HFF-Myc (cell line): ENCODE data around the gene CYSLTR2.

ENCODE experiments used
- DNase-seq: peaks from one replicate; pipeline ENCODE4 v3.0.0-alpha.2; 2011; ENCODE audit warnings: low read depth; ENCODE audit errors: extremely low read depth
- H3K4me3 ChIP-seq: replicated peaks from 2 replicates; pipeline ENCODE4 v1.5.1; 2011; ENCODE audit warnings: low read depth, mild to moderate bottlenecking, control low read depth, low read length
- TF ChIP-seq, protein P1 (sequence below): IDR thresholded peaks from 2 replicates; pipeline ENCODE4 v1.5.1; 2012; ENCODE audit warnings: mild to moderate bottlenecking, low read depth, low read length, control low read depth; ENCODE audit errors: missing control alignments

CYSLTR2 gene

GRCh38 chr13:48625413-48626076 is 28.2 kb upstream of the CYSLTR2 start:
- DNase-seq, result no peak
- TF ChIP-seq, protein P1, sequence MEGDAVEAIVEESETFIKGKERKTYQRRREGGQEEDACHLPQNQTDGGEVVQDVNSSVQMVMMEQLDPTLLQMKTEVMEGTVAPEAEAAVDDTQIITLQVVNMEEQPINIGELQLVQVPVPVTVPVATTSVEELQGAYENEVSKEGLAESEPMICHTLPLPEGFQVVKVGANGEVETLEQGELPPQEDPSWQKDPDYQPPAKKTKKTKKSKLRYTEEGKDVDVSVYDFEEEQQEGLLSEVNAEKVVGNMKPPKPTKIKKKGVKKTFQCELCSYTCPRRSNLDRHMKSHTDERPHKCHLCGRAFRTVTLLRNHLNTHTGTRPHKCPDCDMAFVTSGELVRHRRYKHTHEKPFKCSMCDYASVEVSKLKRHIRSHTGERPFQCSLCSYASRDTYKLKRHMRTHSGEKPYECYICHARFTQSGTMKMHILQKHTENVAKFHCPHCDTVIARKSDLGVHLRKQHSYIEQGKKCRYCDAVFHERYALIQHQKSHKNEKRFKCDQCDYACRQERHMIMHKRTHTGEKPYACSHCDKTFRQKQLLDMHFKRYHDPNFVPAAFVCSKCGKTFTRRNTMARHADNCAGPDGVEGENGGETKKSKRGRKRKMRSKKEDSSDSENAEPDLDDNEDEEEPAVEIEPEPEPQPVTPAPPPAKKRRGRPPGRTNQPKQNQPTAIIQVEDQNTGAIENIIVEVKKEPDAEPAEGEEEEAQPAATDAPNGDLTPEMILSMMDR, result no peak
- no peak overlapping the region for H3K4me3 ChIP-seq

DNA sequence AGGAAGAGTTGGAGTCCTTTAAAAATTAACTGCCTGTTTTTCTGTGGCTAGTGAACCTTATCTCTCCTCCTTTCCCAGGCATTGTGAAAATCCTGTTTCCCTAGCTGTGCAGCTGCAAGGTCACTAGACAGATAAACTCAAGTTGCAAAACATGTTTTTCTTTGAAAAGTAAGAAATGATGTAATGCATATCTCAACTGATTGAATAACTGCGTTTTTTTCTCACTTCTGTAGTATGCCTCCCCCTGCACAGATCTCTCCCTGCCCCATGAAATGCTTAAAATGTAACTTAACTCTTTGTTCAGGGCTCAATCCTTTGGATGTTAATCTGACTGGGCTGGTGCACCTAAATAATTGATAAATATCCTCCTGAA is 27.7 kb upstream of the CYSLTR2 start:
- TF ChIP-seq, protein P1, result no peak
- DNase-seq, result no peak

GRCh38 chr13:48626726-48627451 is 26.8 kb upstream of the CYSLTR2 start:
- TF ChIP-seq, protein P1, result no peak
- no peak for DNase-seq
- no peak overlapping the region for H3K4me3 ChIP-seq

More for the DNA sequence above, 27.7 kb upstream of the CYSLTR2 start:
- no peak overlapping the region for H3K4me3 ChIP-seq

GRCh38 chr13:48629277-48629676 is 24.5 kb upstream of the CYSLTR2 start:
- H3K4me3 ChIP-seq, result no peak overlapping the region

DNA sequence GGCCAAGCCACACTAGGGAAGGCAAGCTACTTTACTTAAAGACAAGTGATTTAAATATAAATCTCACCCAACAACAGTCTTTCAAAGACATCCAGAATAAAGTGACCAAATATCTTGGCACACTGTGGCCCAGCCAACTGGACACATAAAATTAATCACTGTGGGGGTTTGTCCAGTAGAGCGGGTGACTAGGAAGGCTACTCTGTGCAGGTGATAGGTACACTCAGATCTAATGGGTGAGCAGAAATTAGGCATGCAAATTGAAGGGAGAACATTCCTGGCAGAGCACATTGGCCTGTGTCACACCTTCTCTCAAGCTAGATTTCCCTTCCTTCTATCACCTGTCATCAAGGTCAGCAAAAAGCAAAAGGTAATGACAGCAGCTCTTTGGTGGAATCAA is 23.4 kb upstream of the CYSLTR2 start:
- TF ChIP-seq, protein P1, result no peak
- DNase-seq, result no peak
- no peak overlapping the region for H3K4me3 ChIP-seq

More at GRCh38 chr13:48629277-48629676, 24.5 kb upstream of the CYSLTR2 start:
- DNase-seq, result no peak
- TF ChIP-seq, protein P1, result no peak

GRCh38 chr13:48630773-48631172 is 23.0 kb upstream of the CYSLTR2 start:
- DNase-seq, result no peak
- no peak overlapping the region for H3K4me3 ChIP-seq
- TF ChIP-seq, protein P1, result no peak
